ENCODE results near the gene KRTAP9-7. TPM values are rescaled to one million over a fixed set of nuclear protein-coding genes. Genes with fewer than 3 reads are reported as not detected.

KRTAP9-7 gene
- total and polyA plus RNA-seq, 2 donors (not counting 3 experiments of a cell fraction or from before 2014, with no cell fraction given) = not detected

DNA sequence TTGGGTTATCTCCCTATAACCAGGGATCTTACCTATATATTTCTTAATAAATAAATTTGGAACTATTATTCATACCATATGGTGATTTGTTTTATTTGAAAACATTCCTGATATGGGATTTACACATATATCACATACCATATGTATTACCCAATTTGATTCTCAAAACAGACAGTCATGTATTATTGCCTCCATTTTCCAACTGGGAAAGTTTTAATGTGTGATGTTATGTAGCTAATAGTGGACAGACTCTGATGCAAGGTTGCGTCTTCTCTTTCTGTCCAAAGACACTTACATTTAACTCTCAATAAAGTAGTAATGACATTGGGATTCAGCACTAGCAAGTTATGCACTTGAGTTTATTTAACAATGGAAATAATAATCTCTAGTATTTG lies 19.2 kb upstream of the KRTAP9-7 start:
- Histone ChIP-seq H3K79me2 (ENCODE audit: control insufficient read depth, insufficient read depth, low read length) (no peaks in the 10 kb centered on the region), H3K4me3 (replicated peaks in 1 of 3; ENCODE audit: insufficient read depth in 1 of 3, low read depth in 1 of 3, low read length in 3 of 3) (no peak overlapping the region), H3K9me3 (replicated peaks; ENCODE audit: control insufficient read depth, insufficient read depth, low read length) (no peaks in the 10 kb centered on the region), H3K27me3 (ENCODE audit: control insufficient read depth in 2 of 2, insufficient read depth in 2 of 2, low read length in 2 of 2) (no peaks in the 10 kb centered on the region), H3K4me1 (ENCODE audit: control insufficient read depth, extremely low read depth, insufficient read depth, low read length) (no peaks in the 10 kb centered on the region), H3K9ac (replicated peaks; ENCODE audit: extremely low read depth, insufficient read depth, low read length) (no peak overlapping the region), H4K20me1 (replicated peaks; ENCODE audit: control insufficient read depth, extremely low read depth, insufficient read depth, low read length) (no peaks in the 10 kb centered on the region), H2AFZ (ENCODE audit: low read depth, low read length) (no peak overlapping the region), H3K27ac (ENCODE audit: insufficient read depth, low read depth, low read length) (no peak overlapping the region), H3K9me1 (replicated peaks; ENCODE audit: control insufficient read depth, extremely low read depth, insufficient read depth, low read length) (no peaks in the 10 kb centered on the region), H3K36me3 (ENCODE audit: control insufficient read depth in 2 of 2, extremely low read depth in 1 of 2, insufficient read depth in 2 of 2, low read length in 2 of 2) (no peaks in the 10 kb centered on the region), H3K4me2 (ENCODE audit: insufficient read depth, low read length) (no peak overlapping the region)
- dilution Hi-C loops (cut with MboI; ENCODE audit: extremely low pct_ligation_motif_present, low sequenced_read_pairs) (no loop called here), intact Hi-C loops (cut with micrococcal nuclease) (no loop called here)
- ChIA-PET CTCF (no interaction called here), POLR2A (no interaction called here)
- DNase-seq (ENCODE audit: low read depth, low spot score) = no peak
- no peak for TF ChIP-seq POLR2AphosphoS5 (IDR thresholded peaks at IDR 0.05; ENCODE audit: insufficient read depth, low read depth, low read length)
- TF ChIP-seq, protein P1, sequence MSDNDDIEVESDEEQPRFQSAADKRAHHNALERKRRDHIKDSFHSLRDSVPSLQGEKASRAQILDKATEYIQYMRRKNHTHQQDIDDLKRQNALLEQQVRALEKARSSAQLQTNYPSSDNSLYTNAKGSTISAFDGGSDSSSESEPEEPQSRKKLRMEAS (IDR thresholded peaks at IDR 0.05; ENCODE audit: insufficient read depth, insufficient read length) = no peak
- no peak for TF ChIP-seq MYC (IDR thresholded peaks at IDR 0.05; ENCODE audit: low read depth, low read length)
- TF ChIP-seq EZH2 (IDR thresholded peaks at IDR 0.05; ENCODE audit: borderline replicate concordance, low read depth, low read length, severe bottlenecking) = no peak
- TF ChIP-seq GATA2 (IDR thresholded peaks at IDR 0.05; ENCODE audit: insufficient read depth, insufficient read length, low read depth, low read length) = no peak
- no peak for TF ChIP-seq POLR2A (IDR thresholded peaks at IDR 0.05; ENCODE audit: low read depth, low read length)
- TF ChIP-seq, protein P2, sequence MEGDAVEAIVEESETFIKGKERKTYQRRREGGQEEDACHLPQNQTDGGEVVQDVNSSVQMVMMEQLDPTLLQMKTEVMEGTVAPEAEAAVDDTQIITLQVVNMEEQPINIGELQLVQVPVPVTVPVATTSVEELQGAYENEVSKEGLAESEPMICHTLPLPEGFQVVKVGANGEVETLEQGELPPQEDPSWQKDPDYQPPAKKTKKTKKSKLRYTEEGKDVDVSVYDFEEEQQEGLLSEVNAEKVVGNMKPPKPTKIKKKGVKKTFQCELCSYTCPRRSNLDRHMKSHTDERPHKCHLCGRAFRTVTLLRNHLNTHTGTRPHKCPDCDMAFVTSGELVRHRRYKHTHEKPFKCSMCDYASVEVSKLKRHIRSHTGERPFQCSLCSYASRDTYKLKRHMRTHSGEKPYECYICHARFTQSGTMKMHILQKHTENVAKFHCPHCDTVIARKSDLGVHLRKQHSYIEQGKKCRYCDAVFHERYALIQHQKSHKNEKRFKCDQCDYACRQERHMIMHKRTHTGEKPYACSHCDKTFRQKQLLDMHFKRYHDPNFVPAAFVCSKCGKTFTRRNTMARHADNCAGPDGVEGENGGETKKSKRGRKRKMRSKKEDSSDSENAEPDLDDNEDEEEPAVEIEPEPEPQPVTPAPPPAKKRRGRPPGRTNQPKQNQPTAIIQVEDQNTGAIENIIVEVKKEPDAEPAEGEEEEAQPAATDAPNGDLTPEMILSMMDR (IDR thresholded peaks at IDR 0.05; ENCODE audit: extremely low read depth in 1 of 2, insufficient read depth in 1 of 2, low read depth in 1 of 2, low read length in 2 of 2) = no peak
- no peak for FAIRE-seq
- no TSS peak for BruUV-seq (replicated peaks)

Data from endothelial cell of umbilical vein (primary cell).